Measurements from ENCODE around the gene RBPJL. TPM values are rescaled to one million over a fixed set of nuclear protein-coding genes. Genes with fewer than 3 reads are reported as not detected.

Gene RBPJL
- total RNA-seq, 1 donor from 2014 or later, result not detected

DNA sequence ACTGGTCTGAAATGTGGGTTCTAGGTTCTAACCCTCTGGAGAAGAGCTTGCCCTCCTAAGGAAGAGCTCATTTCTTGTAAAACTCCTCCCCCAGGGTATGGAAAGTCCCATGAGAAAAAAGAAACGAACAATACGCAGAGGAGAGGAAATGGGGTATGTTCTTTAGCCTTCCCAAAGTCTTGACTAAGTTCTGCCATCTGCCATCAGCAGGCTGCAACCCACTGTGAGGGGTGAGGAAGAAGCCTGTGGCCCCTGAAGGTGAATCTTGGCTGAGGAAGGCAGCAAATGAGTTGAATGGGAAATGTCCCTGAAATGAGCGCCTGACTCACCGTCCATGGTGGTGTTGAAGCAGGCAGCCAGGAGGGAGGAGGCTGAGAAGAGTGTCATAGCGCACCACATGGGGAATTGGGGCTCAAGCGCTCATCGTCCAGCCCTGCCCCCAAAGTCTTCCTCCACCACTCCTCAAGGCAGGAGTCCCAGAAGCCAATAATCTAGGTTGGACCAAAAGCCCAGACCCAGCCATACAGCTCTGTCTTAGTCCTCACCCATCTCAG, 11.8 kb downstream of the RBPJL start:
- DNase-seq (ENCODE audit: low read depth), result no peak
- TF ChIP-seq CTCF (IDR thresholded peaks at IDR 0.05; ENCODE audit: insufficient read depth, low read length, poor library complexity, severe bottlenecking), result no peak
- H3K27me3 ChIP-seq (ENCODE audit: control insufficient read depth, insufficient read depth, low read length), result peaks cover 21% of the 10 kb centered on the region
- no peak overlapping the region for H3K4me3 ChIP-seq (ENCODE audit: low read depth, low read length)
- no peaks in the 10 kb centered on the region for H3K36me3 ChIP-seq (ENCODE audit: control insufficient read depth, insufficient read depth, low read length)

DNA sequence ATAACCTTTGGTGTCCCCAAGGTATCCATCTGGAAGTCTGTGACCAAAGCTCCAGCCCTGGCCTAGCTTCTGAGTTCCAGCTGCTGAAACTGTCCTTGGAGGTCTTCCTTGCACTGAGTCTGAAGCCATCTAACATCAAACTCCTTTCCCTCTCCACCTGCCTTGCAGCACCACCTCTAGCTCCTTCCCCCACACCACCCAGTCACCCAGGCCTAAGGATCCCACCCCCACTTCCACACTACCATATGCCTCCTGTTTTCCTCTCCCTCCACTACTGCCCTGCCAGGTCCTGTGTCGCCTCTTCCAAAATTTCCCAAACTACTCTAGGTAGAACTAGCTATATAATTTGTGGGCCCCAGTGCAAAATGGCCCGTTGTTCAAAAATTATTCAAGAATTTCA, 12.3 kb downstream of the RBPJL start:
- no peak for DNase-seq (ENCODE audit: low read depth)
- no peaks in the 10 kb centered on the region for H3K36me3 ChIP-seq (ENCODE audit: control insufficient read depth, insufficient read depth, low read length)
- H3K27me3 ChIP-seq (ENCODE audit: control insufficient read depth, insufficient read depth, low read length), result peaks cover 20% of the 10 kb centered on the region
- H3K4me3 ChIP-seq (ENCODE audit: low read depth, low read length), result no peak overlapping the region
- TF ChIP-seq CTCF (IDR thresholded peaks at IDR 0.05; ENCODE audit: insufficient read depth, low read length, poor library complexity, severe bottlenecking), result no peak

GRCh38 chr20:45320948-45321595, 14.4 kb downstream of the RBPJL start:
- H3K36me3 ChIP-seq (ENCODE audit: control insufficient read depth, insufficient read depth, low read length), result no peaks in the 10 kb centered on the region
- DNase-seq (ENCODE audit: low read depth), result no peak
- TF ChIP-seq CTCF (IDR thresholded peaks at IDR 0.05; ENCODE audit: insufficient read depth, low read length, poor library complexity, severe bottlenecking), result no peak
- H3K4me3 ChIP-seq (ENCODE audit: low read depth, low read length), result no peak overlapping the region
- peaks cover 17% of the 10 kb centered on the region for H3K27me3 ChIP-seq (ENCODE audit: control insufficient read depth, insufficient read depth, low read length)

DNA sequence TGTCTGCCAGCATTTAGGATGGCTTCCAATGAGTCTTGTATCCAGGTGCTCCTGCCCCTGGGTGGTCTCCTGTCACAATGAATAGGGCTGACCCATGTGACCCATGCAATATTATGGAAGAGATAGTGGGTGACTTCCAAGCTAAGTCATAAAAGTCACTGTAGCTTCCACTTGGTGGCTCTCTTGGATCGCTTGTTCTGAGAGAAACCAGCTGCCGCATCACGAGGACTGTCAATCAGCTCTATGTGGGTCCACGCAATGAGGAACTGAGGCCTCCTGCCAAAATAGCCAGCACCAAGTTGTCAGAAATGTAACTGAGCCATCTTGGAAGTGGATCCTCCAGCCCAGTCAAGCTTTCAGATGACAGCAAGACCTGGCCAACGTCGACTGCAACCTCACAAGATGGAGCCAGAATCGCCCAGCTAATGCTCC, 16.3 kb downstream of the RBPJL start:
- Histone ChIP-seq H3K27me3 (ENCODE audit: control insufficient read depth, insufficient read depth, low read length) (no peaks in the 10 kb centered on the region), H3K4me3 (ENCODE audit: low read depth, low read length) (no peak overlapping the region), H3K36me3 (ENCODE audit: control insufficient read depth, insufficient read depth, low read length) (no peaks in the 10 kb centered on the region)
- no peak for TF ChIP-seq CTCF (IDR thresholded peaks at IDR 0.05; ENCODE audit: insufficient read depth, low read length, poor library complexity, severe bottlenecking)
- DNase-seq (ENCODE audit: low read depth), result no peak

GRCh38 chr20:45323731-45324130, 17.1 kb downstream of the RBPJL start:
- no peak for DNase-seq (ENCODE audit: low read depth)
- Histone ChIP-seq H3K27me3 (ENCODE audit: control insufficient read depth, insufficient read depth, low read length) (no peaks in the 10 kb centered on the region), H3K4me3 (ENCODE audit: low read depth, low read length) (no peak overlapping the region), H3K36me3 (ENCODE audit: control insufficient read depth, insufficient read depth, low read length) (no peaks in the 10 kb centered on the region)
- no peak for TF ChIP-seq CTCF (IDR thresholded peaks at IDR 0.05; ENCODE audit: insufficient read depth, low read length, poor library complexity, severe bottlenecking)

- Histone ChIP-seq H3K27me3 (ENCODE audit: control insufficient read depth, insufficient read depth, low read length) (no peaks in the 10 kb centered on the region), H3K36me3 (ENCODE audit: control insufficient read depth, insufficient read depth, low read length) (no peaks in the 10 kb centered on the region), H3K4me3 (ENCODE audit: low read depth, low read length) (no peak overlapping the region)
- DNase-seq (ENCODE audit: low read depth), result no peak
- TF ChIP-seq CTCF (IDR thresholded peaks at IDR 0.05; ENCODE audit: insufficient read depth, low read length, poor library complexity, severe bottlenecking), result no peak
These were observed 18.7 kb downstream of the RBPJL start for GRCh38 chr20:45325371-45325770.

All from kidney epithelial cell (primary cell).